Measurements from ENCODE around the gene SEC24D.
A peak's percentile ranks its signal among the peaks of the same experiment; 100 is the strongest.
"Not testable (repeated sequence)": the region's sequence is repeated elsewhere in the genome, so short reads cannot be mapped to it uniquely, and the experiment has no call there.

SEC24D gene

GRCh38 chr4:118776955-118777640 is 58.8 kb downstream of the SEC24D start:
- not testable (repeated sequence) for DNase-seq; H2AK5ac ChIP-seq (ENCODE audit: low read length, severe bottlenecking); H2BK120ac ChIP-seq (ENCODE audit: low read depth, low read length); H2BK5ac ChIP-seq (ENCODE audit: low read depth, low read length, poor library complexity, severe bottlenecking); H3K79me1 ChIP-seq (replicated peaks; ENCODE audit: low read length, poor library complexity, severe bottlenecking); H4K8ac ChIP-seq (ENCODE audit: low read length); H3K4me3 ChIP-seq (ENCODE audit: insufficient read depth in 1 of 2, low read depth in 1 of 2, low read length in 2 of 2); H2AFZ ChIP-seq (ENCODE audit: low read depth, low read length); H4K91ac ChIP-seq (ENCODE audit: low read length); H2BK15ac ChIP-seq (ENCODE audit: low read depth, poor library complexity, severe bottlenecking); H3K27me3 ChIP-seq (ENCODE audit: control insufficient read depth in 1 of 2, insufficient read depth in 1 of 2, low read length in 2 of 2); H3K4ac ChIP-seq (ENCODE audit: low read depth in 1 of 2, low read length in 2 of 2); H3K14ac ChIP-seq (ENCODE audit: low read length in 2 of 2); H3K18ac ChIP-seq (ENCODE audit: low read depth in 1 of 2, low read length in 2 of 2); H3K4me1 ChIP-seq (ENCODE audit: control insufficient read depth, insufficient read depth, low read depth, low read length); H3K4me2 ChIP-seq (ENCODE audit: low read length, poor library complexity, severe bottlenecking); H3K23ac ChIP-seq (ENCODE audit: low read length in 2 of 2); H2BK12ac ChIP-seq (ENCODE audit: low read length in 2 of 2); H3K9me3 ChIP-seq (ENCODE audit: control insufficient read depth, low read length); H3K9ac ChIP-seq (ENCODE audit: low read length); H3K27ac ChIP-seq (ENCODE audit: low read length, poor library complexity, severe bottlenecking)
- peaks cover 0 to 18% of the 10 kb centered on the region in 2 experiments for H3K36me3 ChIP-seq (ENCODE audit: control insufficient read depth in 1 of 2, insufficient read depth in 2 of 2, low read depth in 1 of 2, low read length in 2 of 2)
- 70% methylated on average over 1 of the region's 2 CpGs for WGBS

- Histone ChIP-seq H2BK12ac (ENCODE audit: low read length in 2 of 2) (no peak overlapping the region), H3K9ac (ENCODE audit: low read length) (peak overlapping the region; percentile 48), H3K23ac (ENCODE audit: low read length in 2 of 2) (no peak overlapping the region), H3K18ac (ENCODE audit: low read depth in 1 of 2, low read length in 2 of 2) (no peak overlapping the region), H2BK120ac (ENCODE audit: low read depth, low read length) (no peak overlapping the region), H3K14ac (ENCODE audit: low read length in 2 of 2) (no peak overlapping the region), H3K4me2 (ENCODE audit: low read length, poor library complexity, severe bottlenecking) (no peak overlapping the region), H4K91ac (ENCODE audit: low read length) (no peak overlapping the region), H3K4ac (ENCODE audit: low read depth in 1 of 2, low read length in 2 of 2) (no peak overlapping the region), H3K79me1 (replicated peaks; ENCODE audit: low read length, poor library complexity, severe bottlenecking) (peaks cover 1% of the 10 kb centered on the region), H2AK5ac (ENCODE audit: low read length, severe bottlenecking) (no peak overlapping the region), H3K4me1 (ENCODE audit: control insufficient read depth, insufficient read depth, low read depth, low read length) (peaks cover 2% of the 10 kb centered on the region), H3K4me3 (ENCODE audit: insufficient read depth in 1 of 2, low read depth in 1 of 2, low read length in 2 of 2) (no peak overlapping the region), H4K8ac (ENCODE audit: low read length) (no peak overlapping the region), H3K36me3 (ENCODE audit: control insufficient read depth in 1 of 2, insufficient read depth in 2 of 2, low read depth in 1 of 2, low read length in 2 of 2) (peaks cover 0 to 21% of the 10 kb centered on the region in 2 experiments), H2AFZ (ENCODE audit: low read depth, low read length) (no peak overlapping the region), H2BK5ac (ENCODE audit: low read depth, low read length, poor library complexity, severe bottlenecking) (no peak overlapping the region), H3K9me3 (ENCODE audit: control insufficient read depth, low read length) (no peaks in the 10 kb centered on the region), H3K27ac (ENCODE audit: low read length, poor library complexity, severe bottlenecking) (peak overlapping the region; percentile 10), H2BK15ac (ENCODE audit: low read depth, poor library complexity, severe bottlenecking) (no peak overlapping the region), H3K27me3 (ENCODE audit: control insufficient read depth in 1 of 2, insufficient read depth in 1 of 2, low read length in 2 of 2) (no peaks in the 10 kb centered on the region)
- DNase-seq, result peak; percentile 64
- WGBS, result 43% methylated on average over 1 of the region's 1 CpG
Observed at GRCh38 chr4:118776157-118776954, 59.6 kb downstream of the SEC24D start.

GRCh38 chr4:118775405-118775804 is 60.5 kb downstream of the SEC24D start:
- Histone ChIP-seq H4K8ac (ENCODE audit: low read length) (no peak overlapping the region), H3K79me1 (replicated peaks; ENCODE audit: low read length, poor library complexity, severe bottlenecking) (peaks cover 1% of the 10 kb centered on the region), H3K4me3 (ENCODE audit: insufficient read depth in 1 of 2, low read depth in 1 of 2, low read length in 2 of 2) (no peak overlapping the region), H2AK5ac (ENCODE audit: low read length, severe bottlenecking) (no peak overlapping the region), H2BK5ac (ENCODE audit: low read depth, low read length, poor library complexity, severe bottlenecking) (no peak overlapping the region), H3K9ac (ENCODE audit: low read length) (peak overlapping the region; percentile 48), H3K27me3 (ENCODE audit: control insufficient read depth in 1 of 2, insufficient read depth in 1 of 2, low read length in 2 of 2) (no peaks in the 10 kb centered on the region), H3K9me3 (ENCODE audit: control insufficient read depth, low read length) (no peaks in the 10 kb centered on the region), H3K36me3 (ENCODE audit: control insufficient read depth in 1 of 2, insufficient read depth in 2 of 2, low read depth in 1 of 2, low read length in 2 of 2) (peaks cover 0 to 28% of the 10 kb centered on the region in 2 experiments), H3K18ac (ENCODE audit: low read depth in 1 of 2, low read length in 2 of 2) (no peak overlapping the region), H3K4ac (ENCODE audit: low read depth in 1 of 2, low read length in 2 of 2) (no peak overlapping the region), H4K91ac (ENCODE audit: low read length) (no peak overlapping the region), H2BK12ac (ENCODE audit: low read length in 2 of 2) (no peak overlapping the region), H3K14ac (ENCODE audit: low read length in 2 of 2) (no peak overlapping the region), H3K4me2 (ENCODE audit: low read length, poor library complexity, severe bottlenecking) (no peak overlapping the region), H2AFZ (ENCODE audit: low read depth, low read length) (no peak overlapping the region), H2BK15ac (ENCODE audit: low read depth, poor library complexity, severe bottlenecking) (no peak overlapping the region), H3K23ac (ENCODE audit: low read length in 2 of 2) (no peak overlapping the region), H2BK120ac (ENCODE audit: low read depth, low read length) (no peak overlapping the region), H3K4me1 (ENCODE audit: control insufficient read depth, insufficient read depth, low read depth, low read length) (peaks cover 2% of the 10 kb centered on the region), H3K27ac (ENCODE audit: low read length, poor library complexity, severe bottlenecking) (peak overlapping the region; percentile 47)
- 85% methylated on average over 1 of the region's 2 CpGs for WGBS
- no peak for DNase-seq

DNA sequence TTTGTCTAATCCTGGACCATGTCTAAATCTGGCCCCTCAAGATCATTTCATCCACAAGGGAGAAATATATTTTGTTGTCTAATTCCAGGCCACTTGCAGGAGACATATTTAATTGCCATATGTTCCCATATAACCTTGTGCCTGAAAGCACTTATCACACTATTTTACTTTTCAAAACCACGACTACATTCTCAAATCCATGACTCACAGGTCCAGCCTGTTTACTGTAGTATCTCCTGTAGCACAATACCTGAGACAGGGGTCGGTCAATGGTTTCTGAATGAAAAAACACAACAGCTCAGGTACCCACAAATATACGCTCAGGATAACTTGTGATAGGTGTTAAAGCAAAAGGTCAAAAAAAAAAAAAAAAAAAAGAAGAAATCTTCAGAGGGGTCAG is 60.9 kb downstream of the SEC24D start:
- Histone ChIP-seq H3K23ac (ENCODE audit: low read length in 2 of 2) (no peak overlapping the region), H3K36me3 (ENCODE audit: control insufficient read depth in 1 of 2, insufficient read depth in 2 of 2, low read depth in 1 of 2, low read length in 2 of 2) (peaks cover 0 to 31% of the 10 kb centered on the region in 2 experiments), H3K27me3 (ENCODE audit: control insufficient read depth in 1 of 2, insufficient read depth in 1 of 2, low read length in 2 of 2) (no peaks in the 10 kb centered on the region), H2BK5ac (ENCODE audit: low read depth, low read length, poor library complexity, severe bottlenecking) (no peak overlapping the region), H3K18ac (ENCODE audit: low read depth in 1 of 2, low read length in 2 of 2) (no peak overlapping the region), H3K4me1 (ENCODE audit: control insufficient read depth, insufficient read depth, low read depth, low read length) (peaks cover 2% of the 10 kb centered on the region), H3K79me1 (replicated peaks; ENCODE audit: low read length, poor library complexity, severe bottlenecking) (peaks cover 1% of the 10 kb centered on the region), H2BK15ac (ENCODE audit: low read depth, poor library complexity, severe bottlenecking) (no peak overlapping the region), H4K8ac (ENCODE audit: low read length) (no peak overlapping the region), H3K14ac (ENCODE audit: low read length in 2 of 2) (no peak overlapping the region), H4K91ac (ENCODE audit: low read length) (no peak overlapping the region), H2AK5ac (ENCODE audit: low read length, severe bottlenecking) (peak overlapping the region; percentile 45), H3K9ac (ENCODE audit: low read length) (peak overlapping the region; percentile 54), H2BK12ac (ENCODE audit: low read length in 2 of 2) (no peak overlapping the region), H3K9me3 (ENCODE audit: control insufficient read depth, low read length) (no peaks in the 10 kb centered on the region), H3K4ac (ENCODE audit: low read depth in 1 of 2, low read length in 2 of 2) (no peak overlapping the region), H3K27ac (ENCODE audit: low read length, poor library complexity, severe bottlenecking) (peak overlapping the region; percentile 60), H3K4me3 (ENCODE audit: insufficient read depth in 1 of 2, low read depth in 1 of 2, low read length in 2 of 2) (no peak overlapping the region), H2AFZ (ENCODE audit: low read depth, low read length) (no peak overlapping the region), H3K4me2 (ENCODE audit: low read length, poor library complexity, severe bottlenecking) (no peak overlapping the region), H2BK120ac (ENCODE audit: low read depth, low read length) (no peak overlapping the region)
- peak; percentile 38 for DNase-seq
- WGBS, result 68% methylated on average over 3 of the region's 3 CpGs

Measured in mesenchymal stem cell (in vitro differentiated cells and primary cell).